GM21381 (cell line): ENCODE results near the gene PRPF4.

Experiments used
- ATAC-seq: cut with Tn5 transposase; IDR thresholded peaks from one replicate; pipeline ENCODE4 v1.9.1; 2021; ENCODE audit warnings: mild to moderate bottlenecking, moderate library complexity; ENCODE audit not compliant: unreplicated experiment

Gene PRPF4

GRCh38 chr9:113310538-113310937, 35.1 kb downstream of the PRPF4 start:
- ATAC-seq, result no peak

- no peak for ATAC-seq
Observed at GRCh38 chr9:113311961-113312360, 36.5 kb downstream of the PRPF4 start.

DNA sequence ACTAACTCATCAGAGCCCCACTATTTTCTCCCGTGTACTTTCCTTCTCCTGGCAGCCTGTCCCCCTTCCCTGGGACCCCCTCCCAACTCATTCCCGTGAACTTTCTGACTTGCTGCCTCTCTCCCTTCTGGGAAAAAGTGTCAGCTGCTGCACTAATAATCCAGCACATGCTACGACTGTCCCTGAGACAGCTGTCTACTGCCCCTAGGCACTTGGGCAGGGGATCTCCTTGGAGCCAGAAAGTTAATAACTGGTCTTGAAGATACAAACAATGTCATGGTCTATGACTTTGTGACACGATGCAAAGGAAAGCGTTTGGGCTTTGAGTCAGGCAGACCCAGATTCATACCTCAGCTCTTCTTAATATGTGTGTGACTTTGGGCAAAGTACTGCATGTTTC, 37.8 kb downstream of the PRPF4 start:
- no peak for ATAC-seq

- no peak for ATAC-seq
Observed at GRCh38 chr9:113315231-113315630, 39.8 kb downstream of the PRPF4 start.

GRCh38 chr9:113316030-113316429, 40.6 kb downstream of the PRPF4 start:
- ATAC-seq, result no peak

GRCh38 chr9:113317777-113318176, 42.3 kb downstream of the PRPF4 start:
- ATAC-seq, result no peak

- no peak for ATAC-seq
Observed at GRCh38 chr9:113319054-113319453, 43.6 kb downstream of the PRPF4 start.

GRCh38 chr9:113320051-113320450, 44.6 kb downstream of the PRPF4 start:
- no peak for ATAC-seq

GRCh38 chr9:113322671-113323070, 47.2 kb downstream of the PRPF4 start:
- no peak for ATAC-seq

- ATAC-seq, result no peak
Observed at GRCh38 chr9:113326230-113326629, 50.8 kb downstream of the PRPF4 start.

- no peak for ATAC-seq
Observed at GRCh38 chr9:113328045-113328782, 52.8 kb downstream of the PRPF4 start.

DNA sequence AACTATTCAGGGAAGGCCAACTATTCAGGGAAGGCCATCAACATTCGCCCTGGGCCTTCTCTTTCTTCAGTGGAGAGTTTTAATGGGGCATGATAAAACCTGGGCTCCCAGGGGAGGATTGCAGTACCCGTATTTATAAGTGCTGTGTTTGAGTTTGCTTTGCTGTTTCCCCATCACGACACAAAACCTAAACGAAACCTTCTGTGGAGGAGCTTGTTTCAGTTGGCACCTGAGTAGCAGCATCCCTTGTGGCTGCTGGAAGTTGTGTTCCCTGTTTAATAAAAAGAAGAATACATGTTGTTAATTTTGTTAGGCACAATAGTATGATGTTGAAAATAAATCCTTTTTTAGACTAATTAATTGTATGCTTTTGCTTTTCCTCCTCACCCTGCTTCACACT, 56.3 kb downstream of the PRPF4 start:
- no peak for ATAC-seq

DNA sequence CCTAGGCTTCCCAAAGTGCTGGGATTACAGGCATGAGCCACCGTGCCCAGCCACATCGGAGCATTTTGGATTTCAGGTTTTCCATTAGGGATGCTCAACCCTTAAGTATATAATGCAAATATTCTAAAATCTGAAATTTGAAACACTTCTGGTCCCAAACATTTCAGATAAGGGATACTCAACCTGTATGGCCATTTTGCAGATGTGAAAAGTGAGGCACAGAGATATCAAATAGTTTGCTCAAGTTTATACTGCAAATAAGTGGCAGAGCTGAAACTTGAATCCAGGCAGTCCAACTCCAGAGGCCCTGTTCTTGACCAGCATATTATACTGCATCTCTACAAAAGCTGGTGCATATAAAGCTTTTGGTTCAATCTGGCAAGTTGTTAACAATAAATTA, 62.3 kb downstream of the PRPF4 start:
- ATAC-seq, result no peak

DNA sequence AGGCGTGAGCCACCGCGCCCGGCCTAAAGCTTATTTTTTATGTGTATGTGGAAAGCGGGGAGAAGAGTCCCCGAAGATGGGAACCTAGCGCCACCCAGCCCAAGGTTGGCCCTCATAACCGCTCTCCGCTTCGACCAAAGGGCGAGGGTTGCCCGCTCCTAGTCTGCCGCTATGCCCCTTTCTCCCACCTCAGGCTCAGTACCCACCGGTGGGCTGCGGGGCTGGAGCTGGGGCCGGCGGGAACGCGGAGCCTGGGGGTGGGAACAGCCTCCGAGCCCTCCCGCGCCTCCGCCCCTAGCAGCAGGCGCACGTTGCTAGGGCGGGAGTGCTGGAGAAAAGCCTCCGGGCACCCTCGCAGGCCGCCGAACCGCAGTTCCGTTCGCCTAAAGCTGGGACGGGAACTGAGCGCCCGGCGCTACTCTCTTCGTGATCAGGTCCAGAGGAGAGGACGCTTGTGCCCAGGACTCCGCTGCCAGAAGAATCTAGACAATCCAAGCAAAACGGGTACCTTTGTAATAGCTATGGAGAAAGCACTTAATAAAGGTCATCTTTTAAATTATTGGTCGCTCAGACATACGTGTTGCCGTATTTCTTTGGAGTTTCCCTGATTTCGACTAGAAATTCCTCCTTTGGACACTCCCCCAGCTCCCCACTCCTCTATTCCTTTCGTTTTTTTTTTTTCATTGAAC, 64.7 kb downstream of the PRPF4 start, which contains the start of gene WDR31:
WDR31 (minus strand) TSS at position 265 of the 689 bp plus-strand sequence. CDS start 8,253 bp downstream, outside the sequence.
- ATAC-seq, result peak; percentile 99

DNA sequence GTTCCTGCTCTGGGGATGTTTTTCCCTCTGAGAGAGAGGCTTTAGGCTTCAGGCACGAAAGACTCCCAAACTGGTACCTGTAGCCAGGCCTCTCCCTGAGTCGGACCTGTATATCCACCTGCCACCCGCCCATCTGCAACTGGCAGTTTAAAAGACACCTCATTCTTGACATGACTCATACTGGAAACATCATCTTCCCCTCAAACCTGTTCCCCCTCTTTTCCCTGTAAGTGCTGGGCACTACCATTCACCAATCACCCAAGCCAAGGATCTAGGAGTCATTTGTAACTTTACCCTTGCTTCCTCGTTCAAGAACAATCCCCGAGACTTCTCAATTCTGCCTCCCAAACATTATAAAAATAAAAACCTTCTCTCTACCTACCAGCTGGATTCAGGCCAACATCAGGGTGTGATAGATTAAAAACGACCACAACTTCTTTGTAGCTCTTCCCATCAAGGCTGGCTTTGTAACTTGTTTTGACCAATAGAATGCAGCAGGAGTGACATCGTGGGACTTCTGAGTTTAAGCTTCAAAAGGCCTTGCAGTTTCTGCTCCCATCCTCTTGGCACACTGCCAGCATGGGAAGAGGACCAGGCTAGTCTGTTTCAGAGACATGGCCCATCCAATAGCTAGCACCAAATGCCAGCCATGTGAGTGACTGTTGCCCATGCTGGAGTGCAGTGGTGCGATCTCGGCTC, 66.4 kb downstream of the PRPF4 start:
- ATAC-seq, result no peak
